Esophagus muscularis mucosa (tissue), 4 donors: ENCODE data around the gene SYNGAP1.

ENCODE experiments used
- EP300 ChIP-seq: sonication (generic); formaldehyde crosslinking; IDR thresholded peaks from one replicate; pipeline ENCODE4 v1.6.1; 2017; ENCODE audit warnings: antibody characterized with exemption
- POLR2A ChIP-seq: fragments of 450-650 bp; IDR thresholded peaks from one replicate; pipeline ENCODE4 v1.6.1; 2017; ENCODE audit warnings: antibody characterized with exemption, moderate library complexity, mild to moderate bottlenecking, low read depth
- POLR2AphosphoS5 ChIP-seq, 2 donors: sonication (generic); formaldehyde crosslinking; IDR thresholded peaks; one replicate each; pipeline ENCODE4 v1.6.1; 2017; ENCODE audit warnings: antibody characterized with exemption in 2 of 2
- TF ChIP-seq, protein P1 (sequence below), 3 experiments: fragments of 200-600 bp in 2 of 3; fragments of 450-650 bp in 1 of 3; sonication (generic) in 2 of 3; IDR thresholded peaks; one replicate each; pipeline ENCODE4 v1.5.1; 2017 to 2019; ENCODE audit warnings: antibody characterized with exemption in 3 of 3, mild to moderate bottlenecking in 2 of 3, moderate library complexity in 1 of 3

DNA sequence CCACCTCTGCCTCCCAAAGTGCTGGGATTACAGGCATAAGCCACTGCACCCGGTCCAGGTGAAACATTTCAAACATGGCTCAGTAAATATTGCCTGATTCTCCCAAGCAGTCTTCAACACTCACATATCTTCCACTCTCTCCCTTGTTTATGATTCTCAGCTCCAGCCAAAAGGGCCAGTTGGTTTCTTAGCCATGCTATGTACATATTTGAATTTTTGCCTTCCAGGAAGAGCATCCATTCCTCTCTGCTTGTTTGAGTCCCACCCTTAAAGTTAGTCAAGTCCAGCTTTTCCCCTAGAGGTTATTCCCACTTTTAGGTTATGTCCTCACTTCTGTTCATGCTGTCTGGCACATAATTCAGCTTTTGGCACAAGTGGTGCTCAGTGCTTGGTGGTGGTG lies 22.3 kb upstream of the SYNGAP1 start:
- TF ChIP-seq, protein P1, sequence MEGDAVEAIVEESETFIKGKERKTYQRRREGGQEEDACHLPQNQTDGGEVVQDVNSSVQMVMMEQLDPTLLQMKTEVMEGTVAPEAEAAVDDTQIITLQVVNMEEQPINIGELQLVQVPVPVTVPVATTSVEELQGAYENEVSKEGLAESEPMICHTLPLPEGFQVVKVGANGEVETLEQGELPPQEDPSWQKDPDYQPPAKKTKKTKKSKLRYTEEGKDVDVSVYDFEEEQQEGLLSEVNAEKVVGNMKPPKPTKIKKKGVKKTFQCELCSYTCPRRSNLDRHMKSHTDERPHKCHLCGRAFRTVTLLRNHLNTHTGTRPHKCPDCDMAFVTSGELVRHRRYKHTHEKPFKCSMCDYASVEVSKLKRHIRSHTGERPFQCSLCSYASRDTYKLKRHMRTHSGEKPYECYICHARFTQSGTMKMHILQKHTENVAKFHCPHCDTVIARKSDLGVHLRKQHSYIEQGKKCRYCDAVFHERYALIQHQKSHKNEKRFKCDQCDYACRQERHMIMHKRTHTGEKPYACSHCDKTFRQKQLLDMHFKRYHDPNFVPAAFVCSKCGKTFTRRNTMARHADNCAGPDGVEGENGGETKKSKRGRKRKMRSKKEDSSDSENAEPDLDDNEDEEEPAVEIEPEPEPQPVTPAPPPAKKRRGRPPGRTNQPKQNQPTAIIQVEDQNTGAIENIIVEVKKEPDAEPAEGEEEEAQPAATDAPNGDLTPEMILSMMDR (IDR thresholded peaks at IDR 0.05), result no peak
- TF ChIP-seq POLR2AphosphoS5 (IDR thresholded peaks at IDR 0.05), result no peak
- no peak for TF ChIP-seq EP300
- TF ChIP-seq POLR2A, result no peak
